Right lobe of liver (tissue), 4 donors: ENCODE results near the gene FRMD4A.

Experiments
- CTCF ChIP-seq, 4 donors: fragments of 200-600 bp in 3 of 4; fragments of 450-650 bp in 1 of 4; IDR thresholded peaks; one replicate each; pipeline versions ENCODE4 v1.5.1 to v1.8.0; 2016 to 2022; ENCODE audit warnings: antibody characterized with exemption in 4 of 4, mild to moderate bottlenecking in 2 of 4
- POLR2A ChIP-seq: fragments of 450-650 bp; IDR thresholded peaks from one replicate; pipeline ENCODE4 v1.6.1; 2017; ENCODE audit warnings: antibody characterized with exemption, mild to moderate bottlenecking
- donor health status: DM: no; HTN: no; CAD: no.
- donor health status: DM: no; HTN: no; CAD: no.
- donor health status: DM: no; HTN: yes; CAD: no.

- TF ChIP-seq POLR2A: no peak
- no peak for TF ChIP-seq CTCF (IDR thresholded peaks at IDR 0.05)
These were observed 372.9 kb downstream of the FRMD4A start for GRCh38 chr10:13957856-13958255.
